ENCODE data around the gene MCCD1.

MCCD1 gene

GRCh38 chr6:31513456-31514165 lies 15.2 kb upstream of the MCCD1 start:
- no peak for DNase-seq

DNA sequence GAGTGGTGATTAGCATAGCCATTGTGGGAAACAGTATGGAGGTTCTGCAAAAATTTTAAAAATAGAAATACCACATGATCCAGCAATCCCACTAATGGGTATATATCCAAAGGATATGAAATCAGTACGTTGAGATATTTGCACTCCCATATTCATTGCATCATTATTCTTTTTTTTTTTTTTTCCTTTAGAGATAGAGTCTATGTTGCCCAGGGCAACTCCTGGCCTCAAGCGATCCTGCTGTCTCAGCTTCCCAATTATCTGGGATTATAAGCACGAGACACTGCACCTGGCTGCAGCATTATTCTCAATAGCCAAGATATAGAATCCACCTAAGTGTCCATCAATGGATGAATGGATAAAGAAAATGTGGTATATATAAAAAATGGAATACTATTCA lies 6.9 kb upstream of the MCCD1 start:
- DNase-seq: no peak

DNA sequence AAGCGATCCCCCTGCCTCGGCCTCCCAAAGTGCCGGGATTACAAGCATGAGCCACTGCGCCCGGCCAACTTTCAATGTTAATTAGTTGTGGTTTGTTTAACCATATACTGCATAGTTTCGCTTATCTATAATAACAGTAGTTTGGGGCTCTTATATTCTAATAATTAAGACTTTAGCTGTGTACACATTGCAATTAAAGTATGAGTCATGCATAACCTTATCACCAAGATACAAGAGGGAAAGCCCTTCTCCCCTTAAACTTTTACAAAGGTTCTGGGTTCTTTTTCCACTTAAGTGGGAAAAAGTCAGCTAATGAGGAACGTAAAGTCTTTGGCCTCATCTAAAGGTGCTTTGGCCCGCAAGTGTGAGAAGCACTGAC lies 3.2 kb upstream of the MCCD1 start:
- no peak for DNase-seq

DNA sequence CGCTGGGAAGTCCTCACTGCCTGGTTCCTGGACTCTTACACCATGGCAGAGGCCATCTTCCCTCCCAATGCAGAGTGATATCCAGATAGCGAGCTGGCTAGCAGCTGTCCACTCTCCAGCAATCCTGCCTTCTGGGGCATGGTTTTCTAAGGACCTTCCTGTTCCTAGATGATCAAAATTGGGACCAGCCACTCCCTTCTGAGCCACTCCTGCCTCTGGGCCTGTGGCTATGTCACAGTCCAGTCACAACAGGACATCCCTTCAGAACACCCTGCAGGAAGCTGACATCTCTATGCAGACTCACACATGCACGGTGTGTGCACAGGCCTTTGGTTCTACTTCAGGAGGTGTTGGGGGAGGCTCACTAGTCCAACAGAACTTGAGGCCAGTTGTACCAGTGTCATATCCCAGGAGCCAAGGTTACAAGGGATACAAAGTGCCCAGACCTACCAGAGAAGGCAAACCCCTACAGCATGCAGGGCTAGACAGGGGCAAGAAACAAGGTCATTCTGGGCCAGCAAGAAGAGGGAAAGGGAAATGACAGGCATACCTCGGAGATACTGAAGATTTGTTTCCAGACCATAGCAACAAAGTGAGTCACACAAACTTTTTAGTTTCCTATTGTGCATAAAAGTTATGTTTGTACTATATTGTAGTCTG lies 2.7 kb upstream of the MCCD1 start:
- DNase-seq: no peak

DNA sequence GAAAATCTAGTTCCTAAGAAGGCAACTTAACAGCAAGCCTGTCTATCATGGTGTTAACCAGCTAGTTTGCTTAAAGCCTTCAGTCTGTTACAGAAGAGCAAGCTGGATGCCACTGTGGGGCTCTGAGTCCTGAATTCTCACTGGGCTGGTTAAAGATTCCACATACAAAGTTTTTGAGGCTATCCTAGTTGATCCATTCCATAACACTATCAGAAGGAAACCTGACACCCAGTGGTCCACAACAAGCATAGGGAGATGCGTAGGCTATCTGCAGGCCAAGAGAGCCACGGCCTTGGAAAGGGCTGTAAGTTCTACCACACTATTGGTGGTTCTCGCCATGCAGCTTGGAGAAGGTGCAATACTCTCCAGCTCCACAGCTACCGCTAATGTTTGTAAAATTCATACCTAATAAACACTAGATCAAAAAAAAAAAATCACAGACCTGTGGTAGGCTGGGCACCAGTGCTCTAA lies 420 bp upstream of the MCCD1 start:
- DNase-seq: no peak

GRCh38 chr6:31529329-31530150 lies 778 bp downstream of the MCCD1 start:
- no peak for DNase-seq

GRCh38 chr6:31530659-31531058 lies 1.9 kb downstream of the MCCD1 start:
- no peak for DNase-seq

GRCh38 chr6:31531162-31531561 lies 2.4 kb downstream of the MCCD1 start:
- DNase-seq: no peak

DNA sequence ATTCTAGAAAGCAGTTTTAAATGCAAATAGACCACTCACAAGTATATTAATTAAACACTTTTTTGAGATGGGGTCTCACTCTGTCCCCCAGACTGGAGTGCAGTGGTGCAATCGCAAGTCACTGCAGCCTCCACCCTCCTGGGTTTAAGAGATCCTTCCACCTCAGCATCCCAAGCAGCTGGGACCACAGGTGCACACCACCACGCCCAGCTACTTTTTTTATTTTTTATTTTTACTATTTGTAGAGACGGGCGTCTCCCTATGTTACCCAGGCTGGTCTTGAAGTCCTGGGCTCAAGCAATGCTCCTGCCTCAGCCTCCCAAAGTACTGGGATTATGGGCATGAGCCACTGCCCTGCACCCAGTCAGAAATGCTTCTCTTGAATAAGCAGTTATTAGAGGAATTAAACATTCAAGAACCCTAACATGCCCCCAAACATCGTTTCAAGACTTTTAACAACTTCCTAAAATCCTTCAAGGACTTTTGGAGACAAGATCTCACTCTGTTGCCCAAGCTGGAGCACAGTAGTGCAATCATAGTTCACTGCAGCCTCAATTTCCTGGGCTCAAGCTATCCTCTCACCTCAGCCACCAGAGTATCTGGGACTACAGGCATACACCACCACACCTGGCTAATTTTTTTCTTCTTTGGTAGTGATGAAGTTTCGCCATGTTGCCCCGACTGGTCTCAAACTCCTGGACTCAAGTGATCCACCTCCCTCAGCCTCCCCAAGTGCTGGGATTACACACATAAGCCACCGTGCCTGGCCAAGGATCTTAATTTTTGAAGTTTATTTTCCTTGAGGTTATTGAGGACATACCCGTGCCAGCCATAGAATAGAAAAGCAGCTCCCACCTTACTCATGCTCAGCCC lies 3.2 kb downstream of the MCCD1 start:
- DNase-seq: no peak

- DNase-seq: no peak
These were observed 4.1 kb downstream of the MCCD1 start for GRCh38 chr6:31532644-31533454.

DNA sequence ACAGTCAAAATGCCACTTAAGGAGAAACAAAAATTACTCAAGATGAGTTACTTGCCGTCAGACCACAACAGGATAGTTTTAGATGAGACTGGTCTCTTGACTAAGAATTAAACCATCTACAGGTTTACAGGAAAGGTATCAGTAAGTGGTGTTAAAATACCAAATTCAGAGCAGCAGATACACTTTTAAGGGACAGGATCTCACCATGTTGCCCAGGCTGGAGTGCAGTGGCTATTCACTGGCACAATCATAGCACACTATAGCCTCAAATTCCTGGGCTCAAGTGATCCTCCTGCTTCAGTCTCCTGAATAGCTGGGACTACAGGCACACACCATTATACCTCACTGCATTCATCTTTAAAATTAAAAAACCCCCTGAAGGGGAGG lies 4.7 kb downstream of the MCCD1 start:
- no peak for DNase-seq

DNA sequence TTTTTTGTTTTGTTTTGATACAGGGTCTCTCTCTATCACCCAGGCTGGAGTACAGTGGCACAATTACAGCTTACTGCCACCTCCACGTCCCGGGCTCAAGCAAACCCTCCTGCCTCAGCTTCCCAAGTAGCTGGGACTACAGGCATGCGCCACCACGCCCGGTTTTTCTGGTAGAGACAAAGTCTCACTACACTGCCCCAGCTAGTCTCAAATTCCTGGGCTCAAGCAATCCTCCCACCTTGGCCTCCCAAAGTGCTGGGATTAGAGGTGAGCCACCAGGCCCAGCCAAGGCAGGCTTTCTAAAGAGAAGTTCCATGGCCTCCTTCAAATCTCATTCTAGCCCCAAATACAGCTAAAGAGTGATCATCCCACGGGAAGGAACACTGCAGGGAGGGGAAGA lies 5.2 kb downstream of the MCCD1 start:
- no peak for DNase-seq

DNA sequence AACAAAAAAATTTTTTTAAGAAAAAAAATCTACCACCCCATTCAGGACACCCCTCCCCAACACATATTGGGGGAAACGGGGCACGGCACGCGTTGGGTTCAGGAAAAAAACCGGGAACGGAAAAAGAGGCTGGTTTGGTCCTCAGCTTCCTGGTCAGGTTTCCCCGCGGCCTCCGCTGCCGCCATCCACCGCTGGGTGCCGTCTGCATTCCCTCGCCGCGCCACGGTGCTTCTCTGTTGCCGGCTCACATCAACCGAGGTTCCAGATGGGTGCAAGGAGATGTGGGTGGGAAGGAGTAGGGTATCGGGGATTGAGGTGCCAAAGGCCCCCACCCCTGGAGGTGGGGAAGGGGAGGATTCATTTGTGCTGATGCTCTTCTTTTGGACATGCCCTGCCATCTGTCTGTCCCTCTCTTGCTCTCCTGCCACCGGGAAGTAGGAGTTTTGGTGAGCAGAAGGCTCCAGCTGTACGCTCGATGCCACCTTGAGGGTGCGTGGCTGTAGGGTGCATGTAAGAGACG lies 5.8 kb downstream of the MCCD1 start:
- no peak for DNase-seq

DNA sequence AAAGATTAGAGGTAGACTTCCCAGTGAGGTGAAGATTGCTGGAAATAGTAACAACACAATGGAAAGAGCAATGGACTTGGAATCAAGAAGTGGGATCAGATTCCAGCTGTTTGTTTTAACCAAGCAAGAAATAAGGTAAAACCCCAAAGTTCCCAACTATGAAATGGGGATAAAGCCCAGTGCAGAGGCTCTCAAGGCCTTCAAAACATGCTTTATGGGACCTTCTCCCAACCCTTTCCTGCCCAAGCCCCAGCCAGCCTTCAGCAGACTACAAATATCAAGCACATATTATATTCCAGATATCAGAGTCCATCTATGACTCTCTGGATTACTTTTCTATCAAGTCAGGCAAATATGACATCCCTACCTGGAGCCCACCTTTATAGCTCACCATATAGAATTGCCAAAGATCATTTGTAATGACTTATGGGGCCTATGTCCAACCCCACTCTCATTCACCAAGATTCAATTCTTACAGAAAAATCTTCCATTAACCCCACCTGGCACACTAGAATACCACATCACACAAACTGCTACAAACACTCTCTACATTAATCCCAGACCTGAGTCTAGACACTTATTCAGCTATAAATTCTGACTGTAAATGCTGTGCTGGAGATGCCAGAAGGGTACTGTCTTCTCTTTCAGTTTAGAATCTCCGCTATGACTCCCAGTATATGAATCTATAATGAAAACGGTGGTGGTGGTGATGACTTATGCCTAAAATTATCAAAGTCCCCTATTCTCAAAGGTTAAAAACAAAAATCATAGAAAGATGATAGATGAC lies 7.0 kb downstream of the MCCD1 start:
- DNase-seq: no peak

- no peak for DNase-seq
These were observed 10.1 kb downstream of the MCCD1 start for GRCh38 chr6:31538805-31539400.

- DNase-seq: no peak
These were observed 11.9 kb downstream of the MCCD1 start for GRCh38 chr6:31540640-31541039.

GRCh38 chr6:31541059-31541657 lies 12.4 kb downstream of the MCCD1 start:
- DNase-seq: no peak

- peak; percentile 87 for DNase-seq
These were observed 13.1 kb downstream of the MCCD1 start, which contains the start of gene DDX39B for GRCh38 chr6:31541658-31542521. Gene DDX39B (minus strand): TSS chr6:31542003. CDS start chr6:31540532, 1,471 bp downstream.

DNA sequence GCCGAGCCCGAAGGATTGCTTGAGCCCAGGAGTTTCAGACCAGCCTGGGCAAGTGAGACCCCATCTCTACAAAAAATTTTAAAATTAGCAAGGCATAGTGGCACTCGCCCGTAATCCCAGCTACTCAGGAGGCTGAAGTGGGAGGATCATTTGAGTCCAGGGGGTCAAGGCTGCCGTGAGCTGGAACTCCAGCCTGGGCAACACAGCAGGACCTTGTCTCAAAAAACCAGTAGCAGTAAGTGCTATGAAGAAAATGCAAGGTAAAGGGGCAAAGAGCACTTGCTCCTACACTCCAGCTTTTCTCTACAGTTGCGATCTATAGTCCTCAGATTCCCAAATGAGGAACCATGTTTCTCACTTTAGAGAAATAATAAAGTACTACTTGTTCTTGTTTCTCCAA lies 14.9 kb downstream of the MCCD1 start:
- DNase-seq: no peak
